ENCODE results near the gene NUP210. TPM values are rescaled to one million over a fixed set of nuclear protein-coding genes. Genes with fewer than 3 reads are reported as not detected.
A peak's percentile ranks its signal among the peaks of the same experiment; 100 is the strongest.

NUP210 gene
- total and polyA plus RNA-seq, 2 of the 13 experiments (the other 11 are each of a cell fraction or from before 2014, with no cell fraction given): 31.6 to 35.2 TPM

- TF ChIP-seq, protein P1, sequence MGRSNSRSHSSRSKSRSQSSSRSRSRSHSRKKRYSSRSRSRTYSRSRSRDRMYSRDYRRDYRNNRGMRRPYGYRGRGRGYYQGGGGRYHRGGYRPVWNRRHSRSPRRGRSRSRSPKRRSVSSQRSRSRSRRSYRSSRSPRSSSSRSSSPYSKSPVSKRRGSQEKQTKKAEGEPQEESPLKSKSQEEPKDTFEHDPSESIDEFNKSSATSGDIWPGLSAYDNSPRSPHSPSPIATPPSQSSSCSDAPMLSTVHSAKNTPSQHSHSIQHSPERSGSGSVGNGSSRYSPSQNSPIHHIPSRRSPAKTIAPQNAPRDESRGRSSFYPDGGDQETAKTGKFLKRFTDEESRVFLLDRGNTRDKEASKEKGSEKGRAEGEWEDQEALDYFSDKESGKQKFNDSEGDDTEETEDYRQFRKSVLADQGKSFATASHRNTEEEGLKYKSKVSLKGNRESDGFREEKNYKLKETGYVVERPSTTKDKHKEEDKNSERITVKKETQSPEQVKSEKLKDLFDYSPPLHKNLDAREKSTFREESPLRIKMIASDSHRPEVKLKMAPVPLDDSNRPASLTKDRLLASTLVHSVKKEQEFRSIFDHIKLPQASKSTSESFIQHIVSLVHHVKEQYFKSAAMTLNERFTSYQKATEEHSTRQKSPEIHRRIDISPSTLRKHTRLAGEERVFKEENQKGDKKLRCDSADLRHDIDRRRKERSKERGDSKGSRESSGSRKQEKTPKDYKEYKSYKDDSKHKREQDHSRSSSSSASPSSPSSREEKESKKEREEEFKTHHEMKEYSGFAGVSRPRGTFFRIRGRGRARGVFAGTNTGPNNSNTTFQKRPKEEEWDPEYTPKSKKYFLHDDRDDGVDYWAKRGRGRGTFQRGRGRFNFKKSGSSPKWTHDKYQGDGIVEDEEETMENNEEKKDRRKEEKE (IDR thresholded peaks at IDR 0.05): no peak
- TF ChIP-seq ZNF280D (CRISPR knock-in tag; IDR thresholded peaks at IDR 0.05) (no peak), ESRRA (CRISPR knock-in tag; IDR thresholded peaks at IDR 0.05; ENCODE audit: low read depth) (peak; percentile 69), ARNTL (CRISPR knock-in tag; IDR thresholded peaks at IDR 0.05) (no peak), LCORL (IDR thresholded peaks at IDR 0.05) (no peak), LCORL (CRISPR knock-in tag; IDR thresholded peaks at IDR 0.05) (peak; percentile 51; the same call in 1 of the 2 replicates), ZNF44 (CRISPR knock-in tag; IDR thresholded peaks at IDR 0.05) (no peak), ZNF224 (CRISPR knock-in tag; IDR thresholded peaks at IDR 0.05) (no peak), CBX2 (IDR thresholded peaks at IDR 0.05; ENCODE audit: low read depth, low read length) (no peak), CBX2 (CRISPR knock-in tag; IDR thresholded peaks at IDR 0.05; ENCODE audit: low read depth) (no peak), ZNF18 (CRISPR knock-in tag; IDR thresholded peaks at IDR 0.05; ENCODE audit: insufficient replicate concordance) (no peak), BORCS8-MEF2B (CRISPR knock-in tag; IDR thresholded peaks at IDR 0.05) (no peak), NFRKB (IDR thresholded peaks at IDR 0.05) (no peak), SNAI1 (CRISPR knock-in tag; IDR thresholded peaks at IDR 0.05; ENCODE audit: borderline replicate concordance) (no peak)
Observed at GRCh38 chr3:13420045-13420830, at the start of gene NUP210 (continued).

Measured in HepG2 (cell line).